Measurements from ENCODE around the gene DICER1. TPM values are rescaled to one million over a fixed set of nuclear protein-coding genes. Genes with fewer than 3 reads are reported as not detected.

Gene DICER1
- total RNA-seq, 4 donors from 2014 or later, result 29.4 to 63.7 (median 37.9) TPM

GRCh38 chr14:95037273-95037672 is 120.1 kb downstream of the DICER1 start:
- Histone ChIP-seq H3K4me1 (no peaks in the 10 kb centered on the region), H3K9me3 (no peaks in the 10 kb centered on the region), H3K27me3 (no peaks in the 10 kb centered on the region), H3K27ac (no peak overlapping the region), H3K36me3 (no peaks in the 10 kb centered on the region), H3K4me3 (no peak overlapping the region)
- no peak for DNase-seq
- intact Hi-C loops (cut with DNase I; ENCODE audit: low total_unique reads) (no loop called here), in situ Hi-C loops (cut with MboI; ENCODE audit: low sequenced_read_pairs in 4 of 4) (no loop called here)
- no peak for ATAC-seq
- no peak for TF ChIP-seq POLR2A (IDR thresholded peaks at IDR 0.05)
- TF ChIP-seq CTCF (IDR thresholded peaks at IDR 0.05 in 4 of 5, conservative IDR thresholded peaks at IDR 0.05 in 1 of 5), result no peak

Small RNA genes lying within 50 kb of the gene (microRNA-seq; reads per million reads assigned to microRNA genes)
- gene MIR3173 (ENCODE audit: borderline replicate concordance in 2 of 2), result 3.5 to 6.8 reads per million in 2 donors

Other genes starting within 250 kb of the DICER1 start
- gene CLMN, start 162.4 kb upstream of the DICER1 start, total RNA-seq, result 1 to 10 TPM; 3.8 to 8.8 (median 5.8) TPM